LNCaP clone FGC (cell line): ENCODE measurements around the gene BLM.

Experiments
- DNase-seq: peaks from one replicate; pipeline ENCODE4 v3.0.0-alpha.2; 2011; ENCODE audit warnings: low read depth
- H3K4me3 ChIP-seq: 2 replicates; pipeline ENCODE4 v1.5.1; 2011; ENCODE audit warnings: mild to moderate bottlenecking, low read depth, low read length, control low read depth
- CTCF ChIP-seq: IDR thresholded peaks from 2 replicates; pipeline ENCODE4 v1.5.1; 2012; ENCODE audit warnings: mild to moderate bottlenecking; ENCODE audit not compliant: control insufficient read depth, insufficient read depth; ENCODE audit errors: extremely low read depth

The BLM gene

GRCh38 chr15:90763366-90764099, 46.4 kb downstream of the BLM start:
- DNase-seq: no peak
- TF ChIP-seq CTCF: no peak
- H3K4me3 ChIP-seq: no peak overlapping the region

GRCh38 chr15:90765531-90765930, 48.4 kb downstream of the BLM start:
- no peak for TF ChIP-seq CTCF
- DNase-seq: no peak
- no peak overlapping the region for H3K4me3 ChIP-seq

GRCh38 chr15:90765966-90766365, 48.8 kb downstream of the BLM start:
- H3K4me3 ChIP-seq: no peak overlapping the region
- no peak for TF ChIP-seq CTCF

GRCh38 chr15:90769375-90769774, 52.2 kb downstream of the BLM start:
- no peak for TF ChIP-seq CTCF
- H3K4me3 ChIP-seq: no peak overlapping the region
- no peak for DNase-seq

More at GRCh38 chr15:90765966-90766365, 48.8 kb downstream of the BLM start:
- DNase-seq: no peak

- TF ChIP-seq CTCF: no peak
- DNase-seq: no peak
- H3K4me3 ChIP-seq: no peak overlapping the region
Observed at GRCh38 chr15:90773485-90773884, 56.3 kb downstream of the BLM start.

- H3K4me3 ChIP-seq: no peak overlapping the region
- DNase-seq: no peak
- TF ChIP-seq CTCF: no peak
Observed at GRCh38 chr15:90774731-90775514, 57.8 kb downstream of the BLM start.

GRCh38 chr15:90780916-90781315, 63.8 kb downstream of the BLM start:
- no peak overlapping the region for H3K4me3 ChIP-seq
- no peak for DNase-seq
- TF ChIP-seq CTCF: no peak
